K562 (cell line): ENCODE results near the gene CD6. TPM values are rescaled to one million over a fixed set of nuclear protein-coding genes. Genes with fewer than 3 reads are reported as not detected.

Experiments used
- ATAC-seq: fragments of 200-7000 bp; cut with Tn5 transposase; 3 replicates; pipeline ENCODE4 v1.9.1; 2020; ENCODE audit warnings: moderate library complexity
- BruUV-seq: library from RNA; stranded (reverse); fragments of 400-500 nt; replicated peaks from 2 replicates; lab custom pipeline; 2021; lab: Mats Ljungman, UMichigan
- CTCF ChIA-PET: fragments of 300-600 bp; formaldehyde crosslinking; extraction: SDS; loops from one replicate; lab custom pipeline; 2021; ENCODE audit warnings: low intra/inter-chr PET ratio; lab: Yijun Ruan, JAX
- POLR2A ChIA-PET: fragments of 300-600, 350-650 bp; sonication (Branson Sonifier 250); formaldehyde crosslinking; extraction: SDS; loops from one replicate; lab custom pipeline; 2021; ENCODE audit warnings: antibody characterized with exemption, inconsistent platforms; lab: Yijun Ruan, JAX
- DNase-seq, 4 experiments: peaks; one replicate each; pipeline versions ENCODE4 v3.0.0 to v3.0.0-alpha.2; 2011 to 2018; ENCODE audit warnings: low spot score in 3 of 4, mixed read lengths in 3 of 4; ENCODE audit errors: extremely low read depth in 1 of 4
- FAIRE-seq: peaks from 2 replicates; lab custom pipeline; 2011; peaks lifted over from hg19 to GRCh38; lab: Jason Lieb, UNC
- H2AFZ ChIP-seq: 2 replicates; pipeline ENCODE4 v1.6.0; 2011; ENCODE audit warnings: low read depth, low read length, control low read depth, inconsistent platforms
- H3K27ac ChIP-seq: fragments of 200-600 bp; 3 replicates; pipeline ENCODE4 v1.8.0; 2011; ENCODE audit warnings: low read depth, mild to moderate bottlenecking, control low read depth, inconsistent platforms, low read length, moderate library complexity, mixed read lengths; ENCODE audit errors: extremely low read depth
- H3K27me3 ChIP-seq, 2 experiments: fragments of 300-600 bp in 1 of 2; 2 replicates in 1 of 2; 3 replicates in 1 of 2; pipeline versions ENCODE4 v1.6.0 to v1.8.0; 2011; ENCODE audit warnings: inconsistent platforms in 2 of 2, low read length in 2 of 2, mild to moderate bottlenecking in 1 of 2, mixed read lengths in 1 of 2, moderate library complexity in 1 of 2; ENCODE audit not compliant: control insufficient read depth in 2 of 2, insufficient read depth in 2 of 2
- H3K36me3 ChIP-seq: fragments of 300-600 bp; 3 replicates; pipeline ENCODE4 v1.8.0; 2011; ENCODE audit warnings: mild to moderate bottlenecking, low read length, inconsistent platforms; ENCODE audit not compliant: control insufficient read depth, insufficient read depth
- H3K4me1 ChIP-seq, 2 experiments: fragments of 200-600 bp in 1 of 2; replicated peaks in 1 of 2; 2 replicates in 1 of 2; 3 replicates in 1 of 2; pipeline versions ENCODE4 v1.5.1 to v1.8.0; 2011; ENCODE audit warnings: inconsistent platforms in 2 of 2, low read length in 2 of 2, mild to moderate bottlenecking in 1 of 2, mixed read lengths in 1 of 2, moderate library complexity in 1 of 2; ENCODE audit not compliant: control insufficient read depth in 2 of 2, insufficient read depth in 2 of 2
- H3K4me2 ChIP-seq: 2 replicates; pipeline ENCODE4 v1.6.1; 2011; ENCODE audit warnings: low read length, control low read depth, inconsistent platforms, mixed read lengths; ENCODE audit not compliant: insufficient read depth
- H3K4me3 ChIP-seq: fragments of 200-600 bp; sonication (generic), shearing (Covaris generic); 2 replicates; pipeline ENCODE4 v1.5.1; 2016; ENCODE audit warnings: control low read depth, inconsistent platforms
- H3K79me2 ChIP-seq: fragments of 200-600 bp; 3 replicates; pipeline ENCODE4 v1.8.0; 2011; ENCODE audit warnings: low read length, inconsistent platforms; ENCODE audit not compliant: control insufficient read depth, insufficient read depth
- H3K9ac ChIP-seq, 2 experiments: 2 replicates each; pipeline versions ENCODE4 v1.6.0 to v1.6.1; 2011; ENCODE audit warnings: low read depth in 2 of 2, low read length in 2 of 2, control low read depth in 1 of 2, inconsistent platforms in 1 of 2, mild to moderate bottlenecking in 1 of 2, mixed read lengths in 1 of 2; ENCODE audit not compliant: insufficient read depth in 1 of 2
- H3K9me1 ChIP-seq: one replicate; pipeline ENCODE4 v1.6.0; 2011; ENCODE audit warnings: inconsistent platforms, mild to moderate bottlenecking, low read length, moderate library complexity; ENCODE audit not compliant: control insufficient read depth, insufficient read depth
- H3K9me3 ChIP-seq: replicated peaks from 2 replicates; pipeline ENCODE4 v1.5.1; 2011; ENCODE audit warnings: low read depth, low read length, inconsistent platforms; ENCODE audit not compliant: control insufficient read depth, insufficient read depth
- H4K20me1 ChIP-seq: replicated peaks from 2 replicates; pipeline ENCODE4 v1.6.1; 2011; ENCODE audit warnings: low read length, inconsistent platforms, mixed read lengths; ENCODE audit not compliant: control insufficient read depth, insufficient read depth
- BHLHE40 ChIP-seq: IDR thresholded peaks from 2 replicates; pipeline ENCODE4 v1.6.1; 2011; ENCODE audit warnings: low read length, improper control_type of control experiment
- CREM ChIP-seq: IDR thresholded peaks from 2 replicates; pipeline ENCODE4 v1.6.1; 2014; ENCODE audit warnings: antibody characterized with exemption, low read depth
- ETV5 ChIP-seq: sonication (generic); formaldehyde crosslinking; IDR thresholded peaks from 2 replicates; pipeline ENCODE4 v1.4.0; 2020; ENCODE audit warnings: low read depth, mild to moderate bottlenecking, missing genetic modification reagents
- FOXJ2 ChIP-seq: fragments of 200-800 bp; sonication (Bioruptor generic); IDR thresholded peaks from 2 replicates; pipeline ENCODE4 v1.6.1; 2016; ENCODE audit warnings: missing genetic modification characterization, missing compliant biosample characterization
- HDAC2 ChIP-seq: fragments of 450-650 bp; IDR thresholded peaks from 2 replicates; pipeline ENCODE4 v1.6.1; 2016; ENCODE audit warnings: mild to moderate bottlenecking
- NEUROD1 ChIP-seq: fragments of 150-350 bp; IDR thresholded peaks from 2 replicates; pipeline ENCODE4 v1.6.1; 2014; ENCODE audit warnings: borderline replicate concordance, low read length, low read depth; ENCODE audit not compliant: partially characterized antibody
- RBM14 ChIP-seq: fragments of 200-400 bp; formaldehyde crosslinking; IDR thresholded peaks from 2 replicates; pipeline ENCODE4 v1.6.1; 2018; ENCODE audit warnings: low read depth, mild to moderate bottlenecking, low read length, moderate library complexity, borderline replicate concordance; ENCODE audit not compliant: insufficient read depth
- RBM34 ChIP-seq: fragments of 200-400 bp; formaldehyde crosslinking; IDR thresholded peaks from 2 replicates; pipeline ENCODE4 v1.6.1; 2018; ENCODE audit warnings: low read length, borderline replicate concordance; ENCODE audit not compliant: insufficient read depth
- RFX1 ChIP-seq: fragments of 450-650 bp; IDR thresholded peaks from 2 replicates; pipeline ENCODE4 v1.6.1; 2016; ENCODE audit warnings: mild to moderate bottlenecking, moderate library complexity
- SPI1 ChIP-seq: IDR thresholded peaks from 2 replicates; pipeline ENCODE4 v1.6.1; 2011; ENCODE audit warnings: low read depth, low read length, control low read depth, borderline replicate concordance
- ZNF280B ChIP-seq: fragments of 250-450 bp; sonication (Bioruptor Pico); IDR thresholded peaks from 2 replicates; pipeline ENCODE4 v1.5.1; 2021; ENCODE audit warnings: mild to moderate bottlenecking
- WGBS: fragments of 100-300 bp; shearing (Covaris generic); methylation state at CpG from one replicate; pipeline ENCODE4 v1.1.6; 2016; ENCODE audit warnings: low coverage, mixed read lengths; ENCODE audit not compliant: insufficient coverage; ENCODE audit errors: missing lambda C conversion rate; 5-methylcytosine and 5-hydroxymethylcytosine counted together
- in situ Hi-C: fragments of 300-500 bp; cut with MboI; formaldehyde crosslinking; loops from 4 replicates; pipeline ENCODE4 v1.15.0; 2018; ENCODE audit warnings: inconsistent platforms, mixed read lengths
- intact Hi-C: fragments of 100-400 bp; cut with micrococcal nuclease; formaldehyde crosslinking; loops from 2 replicates; pipeline ENCODE4 v1.14.2; 2022
- polyA plus RNA-seq, 8 experiments: library from polyadenylated mRNA; depleted of rRNA in 4 of 8; stranded (reverse) in 5 of 8; unstranded in 3 of 8; fragments of >200 nt; fragmentation: Nextera tagmentation in 2 of 8; fragmentation: Illumina TruSeq in 1 of 8; extraction: Ambion mirVana in 2 of 8; extraction: Trizol in 1 of 8; gene quantifications; 2 replicates each; pipeline versions ENCODE4 v1.2.1 to v1.2.3, GENCODE V29; 2011 to 2014; ENCODE audit warnings: inconsistent platforms in 1 of 8, missing spikeins in 1 of 8
- total RNA-seq, 7 experiments: library from RNA; depleted of rRNA in 6 of 7; stranded (reverse); fragments of >200 nt in 6 of 7; fragmentation: Illumina TruSeq in 2 of 7; extraction: Trizol in 2 of 7; gene quantifications; 2 replicates each; pipeline versions ENCODE4 v1.2.1 to v1.2.3, GENCODE V29; 2011 to 2021; ENCODE audit warnings: low replicate concordance in 1 of 7
- TF ChIP-seq, protein P1 (sequence below): sonication (generic); formaldehyde crosslinking; IDR thresholded peaks from 2 replicates; pipeline ENCODE4 v1.8.1; 2023; ENCODE audit warnings: mild to moderate bottlenecking, missing genetic modification reagents
- TF ChIP-seq, protein P2 (sequence below): fragments of 250-450 bp; sonication (Bioruptor Pico); IDR thresholded peaks from 2 replicates; pipeline ENCODE4 v1.8.0; 2021; ENCODE audit warnings: moderate library complexity, mild to moderate bottlenecking, inconsistent platforms

CD6 gene
- total and polyA plus RNA-seq, 9 of the 15 experiments (the other 6 are each of a cell fraction or from before 2014, with no cell fraction given), result 0.84 TPM; not detected in 8

DNA sequence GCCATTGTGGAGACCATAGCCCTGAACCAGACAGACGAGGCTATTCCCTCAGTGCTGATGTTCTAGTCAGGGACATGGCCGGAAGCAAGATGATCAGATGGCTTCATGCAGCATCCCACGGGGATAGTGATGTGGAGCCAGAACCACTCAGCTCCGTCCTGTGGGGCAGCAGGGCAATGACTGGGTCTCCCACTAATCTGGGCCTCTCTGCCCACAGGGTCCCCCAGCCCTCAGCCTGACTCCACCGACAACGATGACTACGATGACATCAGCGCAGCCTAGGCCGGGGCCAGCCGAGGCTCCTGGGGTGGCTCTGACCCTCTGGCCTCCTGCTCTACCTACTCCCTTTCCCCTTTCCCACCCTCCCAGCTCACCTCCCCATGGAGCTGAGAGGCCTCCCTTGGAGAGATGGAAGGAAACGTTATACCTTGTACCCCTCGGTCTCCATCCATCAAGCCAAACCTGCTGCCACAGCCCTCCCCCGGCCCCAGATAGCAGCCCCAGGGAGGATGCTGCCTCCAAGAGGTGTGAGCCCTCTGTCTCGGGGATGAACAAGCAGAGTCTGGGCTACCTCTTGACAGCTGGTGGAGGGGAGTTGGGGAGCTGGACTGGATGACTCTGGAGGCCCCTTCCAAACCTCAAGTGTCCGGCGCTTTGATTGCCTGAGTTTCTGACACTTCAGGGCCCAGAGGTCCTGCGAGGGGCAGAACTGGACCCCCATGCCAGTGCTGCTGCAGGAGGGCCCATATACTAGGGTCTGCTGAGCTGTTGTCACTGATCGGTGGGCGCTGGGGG, 47.8 kb downstream of the CD6 start:
- Histone ChIP-seq H3K79me2 (no peaks in the 10 kb centered on the region), H3K9me1 (no peaks in the 10 kb centered on the region), H3K4me3 (no peak overlapping the region), H4K20me1 (peaks cover 6% of the 10 kb centered on the region; the same call in 1 of the 2 replicates), H3K27ac (no peak overlapping the region), H2AFZ (no peak overlapping the region), H3K9ac (no peak overlapping the region), H3K4me1 (peaks cover 0 to 3% of the 10 kb centered on the region in 2 experiments; a peak in 1 of 5 replicates), H3K27me3 (peaks cover 25 to 72% of the 10 kb centered on the region in 2 experiments), H3K36me3 (no peaks in the 10 kb centered on the region), H3K9me3 (no peaks in the 10 kb centered on the region), H3K4me2 (no peak overlapping the region)
- intact Hi-C loops, result no loop called here
- no peak for FAIRE-seq
- TF ChIP-seq ZNF280B (CRISPR knock-in tag) (no peak), CREM (no peak), HDAC2 (no peak), RBM34 (no peak), NEUROD1 (no peak), SPI1 (no peak), FOXJ2 (tag) (no peak), RBM14 (no peak), RFX1 (no peak), ETV5 (CRISPR knock-in tag) (no peak), BHLHE40 (no peak)
- TF ChIP-seq, protein P1, sequence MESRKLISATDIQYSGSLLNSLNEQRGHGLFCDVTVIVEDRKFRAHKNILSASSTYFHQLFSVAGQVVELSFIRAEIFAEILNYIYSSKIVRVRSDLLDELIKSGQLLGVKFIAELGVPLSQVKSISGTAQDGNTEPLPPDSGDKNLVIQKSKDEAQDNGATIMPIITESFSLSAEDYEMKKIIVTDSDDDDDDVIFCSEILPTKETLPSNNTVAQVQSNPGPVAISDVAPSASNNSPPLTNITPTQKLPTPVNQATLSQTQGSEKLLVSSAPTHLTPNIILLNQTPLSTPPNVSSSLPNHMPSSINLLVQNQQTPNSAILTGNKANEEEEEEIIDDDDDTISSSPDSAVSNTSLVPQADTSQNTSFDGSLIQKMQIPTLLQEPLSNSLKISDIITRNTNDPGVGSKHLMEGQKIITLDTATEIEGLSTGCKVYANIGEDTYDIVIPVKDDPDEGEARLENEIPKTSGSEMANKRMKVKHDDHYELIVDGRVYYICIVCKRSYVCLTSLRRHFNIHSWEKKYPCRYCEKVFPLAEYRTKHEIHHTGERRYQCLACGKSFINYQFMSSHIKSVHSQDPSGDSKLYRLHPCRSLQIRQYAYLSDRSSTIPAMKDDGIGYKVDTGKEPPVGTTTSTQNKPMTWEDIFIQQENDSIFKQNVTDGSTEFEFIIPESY (CRISPR knock-in tag), result no peak
- TF ChIP-seq, protein P2, sequence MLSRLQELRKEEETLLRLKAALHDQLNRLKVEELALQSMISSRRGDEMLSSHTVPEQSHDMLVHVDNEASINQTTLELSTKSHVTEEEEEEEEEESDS (CRISPR knock-in tag), result no peak
- no TSS peak for BruUV-seq
- ATAC-seq, result no peak
- ChIA-PET POLR2A (no interaction called here), CTCF (no interaction called here)
- no peak for DNase-seq
- in situ Hi-C loops, result no loop called here
- 3% methylated on average over 18 of the region's 19 CpGs for WGBS
